IPS DF 4.7 (cell line): ENCODE measurements around the gene CSTPP1.
"Not testable (repeated sequence)": the region's sequence is repeated elsewhere in the genome, so short reads cannot be mapped to it uniquely, and the experiment has no call there.

Experiments used
- DNase-seq: peaks from one replicate; pipeline ENCODE4 v3.0.0-alpha.2; 2013; ENCODE audit warnings: low spot score; ENCODE audit errors: extremely low read depth

The CSTPP1 gene

DNA sequence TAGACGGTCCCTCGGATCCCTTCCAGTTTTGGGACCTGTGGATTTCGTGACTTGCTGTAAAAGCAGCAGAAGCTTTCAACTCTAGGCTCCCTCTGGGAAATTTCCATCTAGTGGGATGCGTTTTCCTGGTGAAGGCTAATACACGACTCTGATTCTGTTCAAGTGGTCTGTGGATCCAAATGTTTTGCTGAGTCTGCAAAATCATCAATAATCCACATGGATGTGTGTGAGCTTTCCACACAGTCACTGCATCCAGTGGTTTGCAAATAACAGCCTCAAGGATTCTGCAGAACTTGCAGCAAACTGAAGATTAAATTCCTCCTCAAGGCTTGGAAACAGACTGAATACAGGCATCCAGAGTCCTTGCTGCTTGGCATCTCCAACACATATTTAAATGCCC, 266.0 kb downstream of the CSTPP1 start:
- DNase-seq: no peak

DNA sequence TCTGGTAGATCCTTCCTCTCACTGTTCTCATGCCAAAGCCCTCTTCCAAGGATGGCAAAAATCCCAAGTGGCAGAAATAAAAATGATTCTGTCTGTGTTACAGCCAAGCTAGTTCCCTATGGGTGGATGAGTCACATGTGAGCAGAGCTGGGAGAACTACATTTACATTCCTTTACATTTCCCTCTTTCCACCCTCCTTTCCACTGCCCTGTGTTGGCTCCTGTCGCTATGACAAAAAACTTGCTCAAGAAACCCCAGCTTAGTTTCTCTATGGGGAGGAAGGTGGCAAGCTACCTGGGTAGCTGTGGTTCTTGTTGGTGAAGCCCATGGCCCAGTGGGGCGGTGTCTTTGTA, 268.1 kb downstream of the CSTPP1 start:
- no peak for DNase-seq

DNA sequence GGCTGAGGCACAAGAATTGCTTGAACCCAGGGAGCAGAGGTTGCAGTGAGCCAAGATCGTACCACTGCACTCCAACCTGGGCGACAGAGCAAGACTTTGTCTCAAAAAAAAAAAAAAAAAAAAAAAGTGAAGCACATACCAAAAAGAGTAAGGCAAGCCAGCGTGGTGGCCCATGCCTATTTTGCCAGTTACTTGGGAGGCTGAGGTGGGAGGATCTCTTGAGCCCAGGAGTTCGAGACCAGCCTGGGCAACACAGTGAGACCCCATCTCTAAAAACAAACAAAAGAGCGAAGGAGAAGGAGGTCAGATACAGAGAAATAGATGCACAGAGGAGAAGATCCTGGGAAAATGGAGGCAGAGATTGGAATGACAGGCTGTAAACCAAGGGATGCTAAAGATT, 270.0 kb downstream of the CSTPP1 start:
- DNase-seq: not testable (repeated sequence)

DNA sequence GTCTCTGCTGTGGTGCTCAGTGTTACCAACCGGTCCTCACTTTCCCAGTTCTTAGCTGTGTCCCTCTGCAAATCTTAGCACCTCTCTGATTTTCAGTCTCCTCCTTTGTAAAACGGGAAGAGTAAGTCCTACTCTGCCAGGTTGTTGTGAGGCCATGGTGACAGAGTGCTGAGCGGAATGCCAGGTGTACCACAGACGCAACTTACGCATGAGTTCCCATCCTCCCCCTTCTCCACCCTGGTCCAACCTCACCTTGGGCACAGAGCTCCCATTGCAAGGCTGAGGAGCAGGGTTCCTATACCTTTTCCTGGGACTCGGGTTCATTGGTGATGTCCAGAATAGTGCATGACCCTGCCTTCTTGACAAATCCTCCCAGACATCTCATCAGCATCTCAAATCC, 270.9 kb downstream of the CSTPP1 start:
- no peak for DNase-seq

DNA sequence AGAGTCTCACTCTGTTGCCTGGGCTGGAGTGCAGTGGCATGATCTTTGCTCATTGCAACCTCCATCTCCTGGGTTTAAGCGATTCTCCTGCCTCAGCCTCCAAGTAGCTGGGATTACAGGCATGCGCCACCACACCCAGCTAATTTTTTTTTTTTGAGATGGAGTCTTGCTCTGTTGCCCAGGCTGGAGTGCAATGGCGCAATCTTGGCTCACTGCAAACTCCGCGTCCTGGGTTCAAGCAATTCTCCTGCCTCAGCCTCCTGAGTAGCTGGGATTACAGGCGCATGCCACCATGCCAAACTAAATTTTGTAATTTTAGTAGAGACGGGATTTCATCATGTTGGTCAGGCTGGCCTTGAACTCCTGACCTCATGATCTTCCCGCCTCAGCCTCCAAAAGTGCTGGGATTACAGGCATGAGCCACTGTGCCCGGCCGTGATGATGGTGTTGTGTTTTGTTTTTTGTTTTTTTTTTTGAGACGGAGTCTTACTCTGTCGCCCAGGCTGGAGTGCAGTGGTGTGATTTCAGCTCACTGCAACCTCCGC, 271.5 kb downstream of the CSTPP1 start:
- not testable (repeated sequence) for DNase-seq

DNA sequence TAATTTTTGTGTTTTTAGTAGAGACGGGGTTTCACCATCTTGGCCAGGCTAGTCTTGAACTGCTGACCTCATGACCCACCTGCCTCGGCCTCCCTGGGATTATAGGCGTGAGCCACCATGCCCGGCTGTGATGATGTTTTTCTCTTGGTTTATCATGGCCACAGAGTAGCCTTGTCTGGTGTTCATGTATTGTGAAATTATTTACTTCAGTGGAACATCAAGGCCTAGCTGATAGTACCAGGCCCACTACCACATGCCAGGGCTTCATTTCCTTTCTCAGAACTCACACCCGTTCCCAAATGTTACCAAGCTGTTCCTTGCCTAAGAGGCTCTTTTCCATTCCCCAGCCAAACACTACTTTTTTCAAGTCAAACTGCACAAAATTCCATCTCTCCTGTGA, 272.1 kb downstream of the CSTPP1 start:
- no peak for DNase-seq
